ENCODE measurements around the gene USP40. TPM values are rescaled to one million over a fixed set of nuclear protein-coding genes. Genes with fewer than 3 reads are reported as not detected.
A peak's percentile ranks its signal among the peaks of the same experiment; 100 is the strongest.

The USP40 gene
- total and polyA plus RNA-seq, 2 experiments from 2014 or later = 14.0 to 21.7 TPM

DNA sequence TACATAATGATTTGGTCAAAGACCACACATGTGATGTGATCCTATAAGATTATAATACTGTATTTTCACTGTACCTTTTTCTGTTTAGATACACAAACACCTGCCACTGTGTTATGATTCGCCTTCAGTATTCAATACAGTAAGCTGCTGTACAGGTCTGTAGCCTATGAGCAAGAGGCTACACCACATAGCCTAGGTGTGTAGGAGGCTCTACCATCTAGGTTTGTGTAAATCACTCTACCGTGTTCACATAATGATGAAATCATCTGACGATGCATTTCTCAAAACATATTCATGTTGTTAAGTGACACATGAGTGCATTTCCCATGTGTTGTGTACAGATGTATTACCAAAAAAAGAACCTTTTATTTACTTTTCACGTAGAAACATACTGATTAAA lies 74.5 kb downstream of the USP40 start:
- Histone ChIP-seq H3K27ac (no peak overlapping the region), H3K36me3 (peaks cover 18% of the 10 kb centered on the region), H3K4me3 (no peak overlapping the region), H3K9me3 (ENCODE audit: low read depth) (no peaks in the 10 kb centered on the region), H3K4me1 (ENCODE audit: low read depth) (no peaks in the 10 kb centered on the region), H3K27me3 (no peaks in the 10 kb centered on the region)
- no peak for DNase-seq (ENCODE audit: low read depth in 1 of 2, low spot score in 1 of 2)
- TF ChIP-seq, protein P1, sequence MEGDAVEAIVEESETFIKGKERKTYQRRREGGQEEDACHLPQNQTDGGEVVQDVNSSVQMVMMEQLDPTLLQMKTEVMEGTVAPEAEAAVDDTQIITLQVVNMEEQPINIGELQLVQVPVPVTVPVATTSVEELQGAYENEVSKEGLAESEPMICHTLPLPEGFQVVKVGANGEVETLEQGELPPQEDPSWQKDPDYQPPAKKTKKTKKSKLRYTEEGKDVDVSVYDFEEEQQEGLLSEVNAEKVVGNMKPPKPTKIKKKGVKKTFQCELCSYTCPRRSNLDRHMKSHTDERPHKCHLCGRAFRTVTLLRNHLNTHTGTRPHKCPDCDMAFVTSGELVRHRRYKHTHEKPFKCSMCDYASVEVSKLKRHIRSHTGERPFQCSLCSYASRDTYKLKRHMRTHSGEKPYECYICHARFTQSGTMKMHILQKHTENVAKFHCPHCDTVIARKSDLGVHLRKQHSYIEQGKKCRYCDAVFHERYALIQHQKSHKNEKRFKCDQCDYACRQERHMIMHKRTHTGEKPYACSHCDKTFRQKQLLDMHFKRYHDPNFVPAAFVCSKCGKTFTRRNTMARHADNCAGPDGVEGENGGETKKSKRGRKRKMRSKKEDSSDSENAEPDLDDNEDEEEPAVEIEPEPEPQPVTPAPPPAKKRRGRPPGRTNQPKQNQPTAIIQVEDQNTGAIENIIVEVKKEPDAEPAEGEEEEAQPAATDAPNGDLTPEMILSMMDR (IDR thresholded peaks at IDR 0.05; ENCODE audit: low read depth, low read length) = no peak

- H3K4me3 ChIP-seq = no peak overlapping the region
- H3K27me3 ChIP-seq = no peaks in the 10 kb centered on the region
- TF ChIP-seq, protein P1 (IDR thresholded peaks at IDR 0.05; ENCODE audit: low read depth, low read length) = no peak
- peaks cover 19% of the 10 kb centered on the region for H3K36me3 ChIP-seq
- DNase-seq (ENCODE audit: low read depth in 1 of 2, low spot score in 1 of 2) = no peak
- no peak overlapping the region for H3K27ac ChIP-seq
- H3K9me3 ChIP-seq (ENCODE audit: low read depth) = no peaks in the 10 kb centered on the region
- peaks cover 3% of the 10 kb centered on the region for H3K4me1 ChIP-seq (ENCODE audit: low read depth)
Measured at GRCh38 chr2:233491326-233491725, 75.3 kb downstream of the USP40 start.

DNA sequence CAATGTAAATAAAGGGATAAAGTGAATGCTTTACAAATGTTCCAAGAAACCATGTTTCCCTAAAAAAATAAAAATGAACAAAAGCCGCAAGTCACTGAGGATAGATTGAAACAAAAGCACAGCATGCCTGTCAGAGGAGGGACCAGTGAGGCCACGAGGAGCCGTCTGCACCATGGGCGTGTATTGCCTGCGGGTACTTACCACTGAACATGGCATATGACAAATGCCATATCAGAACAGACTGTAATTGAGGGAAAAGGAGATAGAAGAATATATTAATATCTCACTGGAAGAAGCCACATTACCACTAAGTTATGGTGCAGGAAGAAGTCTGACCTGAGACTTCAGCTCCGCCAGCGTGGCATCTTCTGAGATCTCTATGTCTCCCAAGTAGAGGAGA lies 75.8 kb downstream of the USP40 start:
- Histone ChIP-seq H3K27me3 (no peaks in the 10 kb centered on the region), H3K36me3 (peaks cover 19% of the 10 kb centered on the region), H3K27ac (no peak overlapping the region), H3K4me3 (no peak overlapping the region), H3K4me1 (ENCODE audit: low read depth) (peaks cover 3% of the 10 kb centered on the region), H3K9me3 (ENCODE audit: low read depth) (no peaks in the 10 kb centered on the region)
- TF ChIP-seq, protein P1 (IDR thresholded peaks at IDR 0.05; ENCODE audit: low read depth, low read length) = no peak
- no peak for DNase-seq (ENCODE audit: low read depth in 1 of 2, low spot score in 1 of 2)

DNA sequence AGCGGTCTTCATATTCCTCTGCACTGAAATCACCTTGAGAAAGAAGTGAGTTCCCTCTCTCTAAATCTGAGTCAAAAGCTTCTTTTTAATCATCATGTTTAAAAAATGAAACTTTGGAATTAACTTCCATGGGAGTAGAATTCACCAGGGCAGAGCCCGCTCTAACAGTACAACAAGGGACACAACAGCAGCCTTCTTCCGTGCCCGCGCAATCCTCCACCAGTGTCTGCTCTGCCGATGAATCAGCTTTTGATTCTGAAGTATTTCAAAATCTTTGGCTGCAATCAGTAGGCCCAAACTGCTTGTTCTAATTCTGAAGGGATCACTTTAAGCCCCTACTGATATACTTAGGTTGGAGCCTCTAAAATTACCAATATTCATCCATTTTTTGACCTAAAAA lies 76.9 kb downstream of the USP40 start:
- Histone ChIP-seq H3K36me3 (peaks cover 26% of the 10 kb centered on the region), H3K4me3 (no peak overlapping the region), H3K27ac (no peak overlapping the region), H3K9me3 (ENCODE audit: low read depth) (no peaks in the 10 kb centered on the region), H3K27me3 (no peaks in the 10 kb centered on the region), H3K4me1 (ENCODE audit: low read depth) (peaks cover 3% of the 10 kb centered on the region)
- DNase-seq (ENCODE audit: low read depth in 1 of 2, low spot score in 1 of 2) = peak in 1 of 2 donors; percentile 72
- TF ChIP-seq, protein P1 (IDR thresholded peaks at IDR 0.05; ENCODE audit: low read depth, low read length) = no peak

DNA sequence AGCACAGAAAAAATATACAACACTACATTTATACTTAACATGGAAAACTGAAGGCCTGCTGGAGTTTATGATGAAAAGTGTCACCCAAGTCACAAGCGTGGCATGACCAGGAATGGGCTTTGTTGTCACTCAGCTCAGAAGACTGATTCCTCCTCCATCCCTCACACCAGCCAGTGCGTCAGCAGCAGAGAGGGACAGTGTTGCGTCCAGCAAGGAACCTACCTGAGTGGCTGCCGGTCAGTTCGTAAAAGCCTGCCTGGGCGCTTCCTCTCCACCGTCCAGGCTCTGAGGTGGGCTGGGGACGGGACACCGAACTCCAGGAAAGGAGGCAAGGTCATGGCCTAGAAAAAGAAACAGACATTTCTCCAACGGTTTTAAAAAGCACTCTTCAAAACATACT lies 77.4 kb downstream of the USP40 start:
- Histone ChIP-seq H3K4me3 (no peak overlapping the region), H3K4me1 (ENCODE audit: low read depth) (peaks cover 3% of the 10 kb centered on the region), H3K9me3 (ENCODE audit: low read depth) (no peaks in the 10 kb centered on the region), H3K27ac (no peak overlapping the region), H3K36me3 (peaks cover 26% of the 10 kb centered on the region), H3K27me3 (no peaks in the 10 kb centered on the region)
- TF ChIP-seq, protein P1 (IDR thresholded peaks at IDR 0.05; ENCODE audit: low read depth, low read length) = no peak
- no peak for DNase-seq (ENCODE audit: low read depth in 1 of 2, low spot score in 1 of 2)

Data from cardiac muscle cell (in vitro differentiated cells and primary cell).